MCF 10A (cell line): ENCODE measurements around the gene FIZ1. TPM values are rescaled to one million over a fixed set of nuclear protein-coding genes. Genes with fewer than 3 reads are reported as not detected.
"Not testable (repeated sequence)": the region's sequence is repeated elsewhere in the genome, so short reads cannot be mapped to it uniquely, and the experiment has no call there.

Source experiments
- BruUV-seq: library from RNA; stranded (reverse); fragments of 400-500 nt; replicated peaks from 2 replicates; lab custom pipeline; 2021; lab: Mats Ljungman, UMichigan
- CTCF ChIA-PET: fragments of 300-600 bp; sonication (Branson Sonifier 250); formaldehyde crosslinking; extraction: SDS; loops from one replicate; lab custom pipeline; 2021; ENCODE audit warnings: antibody characterized with exemption, inconsistent platforms; lab: Yijun Ruan, JAX
- POLR2A ChIA-PET: fragments of 300-600, 350-650 bp; sonication (Branson Sonifier 250); formaldehyde crosslinking; extraction: SDS; loops from one replicate; lab custom pipeline; 2020; ENCODE audit warnings: antibody characterized with exemption, inconsistent platforms; lab: Yijun Ruan, JAX
- DNase-seq: peaks from one replicate; pipeline ENCODE4 v3.0.0-alpha.2; 2018; ENCODE audit not compliant: unreplicated experiment
- H3K27ac Mint-ChIP-seq: one replicate; pipeline ENCODE4 v1.8.0; 2022; ENCODE audit warnings: mild to moderate bottlenecking, low read depth, mixed read lengths; ENCODE audit not compliant: unreplicated experiment
- H3K27me3 Mint-ChIP-seq: one replicate; pipeline ENCODE4 v1.8.0; 2022; ENCODE audit warnings: mixed read lengths; ENCODE audit not compliant: insufficient read depth, unreplicated experiment
- H3K36me3 Mint-ChIP-seq: one replicate; pipeline ENCODE4 v1.8.0; 2022; ENCODE audit warnings: mild to moderate bottlenecking, moderate library complexity, mixed read lengths; ENCODE audit not compliant: insufficient read depth, unreplicated experiment
- H3K4me1 Mint-ChIP-seq: one replicate; pipeline ENCODE4 v1.8.0; 2022; ENCODE audit warnings: mixed read lengths; ENCODE audit not compliant: insufficient read depth, unreplicated experiment
- H3K4me3 Mint-ChIP-seq: one replicate; pipeline ENCODE4 v1.8.0; 2022; ENCODE audit warnings: mild to moderate bottlenecking, moderate library complexity, mixed read lengths; ENCODE audit not compliant: unreplicated experiment
- H3K9me3 Mint-ChIP-seq: one replicate; pipeline ENCODE4 v1.8.0; 2022; ENCODE audit warnings: mixed read lengths; ENCODE audit not compliant: unreplicated experiment
- CTCF ChIP-seq: fragments of 200-600 bp; IDR thresholded peaks from one replicate; pipeline ENCODE4 v1.8.0; 2022; ENCODE audit warnings: antibody characterized with exemption, mild to moderate bottlenecking; ENCODE audit not compliant: unreplicated experiment
- intact Hi-C: fragments of 100-400 bp; cut with micrococcal nuclease; formaldehyde crosslinking; loops from 2 replicates; pipeline ENCODE4 v1.14.1; 2022
- total RNA-seq: library from RNA; stranded (reverse); gene quantifications from 2 replicates; pipeline ENCODE4 v1.2.3, GENCODE V29; 2022

The FIZ1 gene
- total RNA-seq, 1 experiment from 2014 or later, result 16.3 TPM

- H3K9me3 Mint-ChIP-seq, result no peaks in the 10 kb centered on the region
- DNase-seq, result no peak
- POLR2A ChIA-PET, result no interaction called here
- H3K4me1 Mint-ChIP-seq, result peaks cover 19% of the 10 kb centered on the region
- no peak overlapping the region for H3K27ac Mint-ChIP-seq
- H3K36me3 Mint-ChIP-seq, result peaks cover 8% of the 10 kb centered on the region
- no peak for TF ChIP-seq CTCF
- CTCF ChIA-PET, result interaction anchor here (0.5 kb wide), 1 partner anchor 78 kb away, joined by 3 read pairs; no protein-coding TSS in a partner anchor
- BruUV-seq, result no TSS peak
- H3K4me3 Mint-ChIP-seq, result no peak overlapping the region
- no peaks in the 10 kb centered on the region for H3K27me3 Mint-ChIP-seq
- intact Hi-C loops, result no loop called here
Measured at GRCh38 chr19:55576746-55577145, 22.6 kb downstream of the FIZ1 start.

GRCh38 chr19:55573929-55574328, 25.4 kb downstream of the FIZ1 start:
- POLR2A ChIA-PET, result not testable (repeated sequence)

GRCh38 chr19:55569477-55569876, 29.8 kb downstream of the FIZ1 start:
- H3K4me3 Mint-ChIP-seq, H3K9me3 Mint-ChIP-seq, H3K27me3 Mint-ChIP-seq, H3K4me1 Mint-ChIP-seq, BruUV-seq, H3K27ac Mint-ChIP-seq, POLR2A ChIA-PET, DNase-seq, H3K36me3 Mint-ChIP-seq, intact Hi-C loops: not testable (repeated sequence)
- CTCF ChIA-PET, result interaction anchor here (1.0 kb wide), 1 partner anchor 57 kb away, joined by 4 read pairs; no protein-coding TSS in a partner anchor

More at GRCh38 chr19:55573929-55574328, 25.4 kb downstream of the FIZ1 start:
- H3K4me3 Mint-ChIP-seq, BruUV-seq, H3K4me1 Mint-ChIP-seq, DNase-seq, H3K27me3 Mint-ChIP-seq, intact Hi-C loops, H3K27ac Mint-ChIP-seq, H3K36me3 Mint-ChIP-seq, H3K9me3 Mint-ChIP-seq: not testable (repeated sequence)
- CTCF ChIA-PET, result interaction anchor here (1.0 to 1.2 kb wide), 2 partner anchors 32 to 70 kb away, joined by 3 read pairs; no protein-coding TSS in a partner anchor

GRCh38 chr19:55567708-55568328, 31.5 kb downstream of the FIZ1 start:
- H3K36me3 Mint-ChIP-seq, result no peaks in the 10 kb centered on the region
- no peaks in the 10 kb centered on the region for H3K9me3 Mint-ChIP-seq
- CTCF ChIA-PET, result no interaction called here
- DNase-seq, result no peak
- H3K4me3 Mint-ChIP-seq, result no peak overlapping the region
- intact Hi-C loops, result no loop called here
- no peak overlapping the region for H3K27ac Mint-ChIP-seq
- POLR2A ChIA-PET, result no interaction called here
- no peak for TF ChIP-seq CTCF
- H3K4me1 Mint-ChIP-seq, result no peaks in the 10 kb centered on the region
- H3K27me3 Mint-ChIP-seq, result peaks cover 12% of the 10 kb centered on the region
- BruUV-seq, result no TSS peak

DNA sequence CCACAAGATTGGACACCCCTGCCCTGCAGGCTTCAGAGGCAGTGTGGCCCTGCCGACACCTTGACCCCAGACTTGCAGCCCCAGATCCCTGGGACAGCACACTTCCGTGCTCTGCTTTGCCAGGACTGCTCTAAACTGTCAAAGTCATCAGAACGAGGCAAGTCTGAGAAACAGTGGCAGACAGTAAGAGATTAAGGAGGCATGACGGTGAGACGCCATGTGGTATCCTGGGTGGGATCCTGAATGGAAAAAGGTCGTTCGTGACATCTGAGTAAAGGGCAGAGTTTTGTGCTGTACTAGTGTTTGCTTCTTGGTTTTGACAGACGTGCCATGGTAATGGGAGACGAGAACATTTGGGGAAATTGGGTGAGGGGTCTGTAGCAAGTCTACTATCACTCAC, 32.5 kb downstream of the FIZ1 start:
- H3K4me3 Mint-ChIP-seq, result no peak overlapping the region
- H3K9me3 Mint-ChIP-seq, result no peaks in the 10 kb centered on the region
- H3K27me3 Mint-ChIP-seq, result peaks cover 12% of the 10 kb centered on the region
- no peak for DNase-seq
- no peaks in the 10 kb centered on the region for H3K4me1 Mint-ChIP-seq
- intact Hi-C loops, result no loop called here
- H3K27ac Mint-ChIP-seq, result no peak overlapping the region
- no peak for TF ChIP-seq CTCF
- no TSS peak for BruUV-seq
- CTCF ChIA-PET, result no interaction called here
- POLR2A ChIA-PET, result interaction anchor here (0.6 to 1.3 kb wide), 2 partner anchors 50 to 1382 kb away, joined by 3 to 4 read pairs; no protein-coding TSS in a partner anchor
- no peaks in the 10 kb centered on the region for H3K36me3 Mint-ChIP-seq
